HFF-Myc (cell line): ENCODE measurements around the gene CCDC146.
"Not testable (repeated sequence)": the region's sequence is repeated elsewhere in the genome, so short reads cannot be mapped to it uniquely, and the experiment has no call there.

ENCODE experiments used
- DNase-seq: peaks from one replicate; pipeline ENCODE4 v3.0.0-alpha.2; 2011; ENCODE audit warnings: low read depth; ENCODE audit errors: extremely low read depth
- H3K4me3 ChIP-seq: replicated peaks from 2 replicates; pipeline ENCODE4 v1.5.1; 2011; ENCODE audit warnings: low read depth, mild to moderate bottlenecking, control low read depth, low read length

Gene CCDC146

GRCh38 chr7:77121860-77122681 lies at the start of gene CCDC146:
TSS of gene CCDC146 (plus strand) at chr7:77122615. CDS start at chr7:77167669, 45,054 bp downstream.
- H3K4me3 ChIP-seq: peak within 1 kb of the TSS; percentile 67
- DNase-seq: peak; percentile 96

GRCh38 chr7:77074786-77075396 lies 47.5 kb upstream of the CCDC146 start:
- not testable (repeated sequence) for H3K4me3 ChIP-seq, DNase-seq

- DNase-seq, H3K4me3 ChIP-seq: not testable (repeated sequence)
These were observed 45.4 kb upstream of the CCDC146 start for GRCh38 chr7:77077060-77077459.

GRCh38 chr7:77079112-77079511 lies 43.3 kb upstream of the CCDC146 start:
- not testable (repeated sequence) for DNase-seq, H3K4me3 ChIP-seq

GRCh38 chr7:77079624-77080023 lies 42.8 kb upstream of the CCDC146 start:
- not testable (repeated sequence) for H3K4me3 ChIP-seq, DNase-seq

- not testable (repeated sequence) for H3K4me3 ChIP-seq, DNase-seq
These were observed 42.2 kb upstream of the CCDC146 start for GRCh38 chr7:77080236-77080635.

- not testable (repeated sequence) for H3K4me3 ChIP-seq, DNase-seq
These were observed 40.2 kb upstream of the CCDC146 start for GRCh38 chr7:77082192-77082591.

GRCh38 chr7:77092301-77092700 lies 30.1 kb upstream of the CCDC146 start:
- not testable (repeated sequence) for DNase-seq, H3K4me3 ChIP-seq

- not testable (repeated sequence) for DNase-seq, H3K4me3 ChIP-seq
These were observed 21.9 kb upstream of the CCDC146 start for GRCh38 chr7:77100501-77100900.

- H3K4me3 ChIP-seq, DNase-seq: not testable (repeated sequence)
These were observed 21.2 kb upstream of the CCDC146 start for GRCh38 chr7:77101187-77101586.

GRCh38 chr7:77102671-77103070 lies 19.7 kb upstream of the CCDC146 start:
- not testable (repeated sequence) for DNase-seq

GRCh38 chr7:77105904-77106303 lies 16.5 kb upstream of the CCDC146 start:
- not testable (repeated sequence) for DNase-seq, H3K4me3 ChIP-seq

More at GRCh38 chr7:77102671-77103070, 19.7 kb upstream of the CCDC146 start:
- not testable (repeated sequence) for H3K4me3 ChIP-seq

GRCh38 chr7:77107659-77108058 lies 14.8 kb upstream of the CCDC146 start:
- DNase-seq, H3K4me3 ChIP-seq: not testable (repeated sequence)

GRCh38 chr7:77108362-77108761 lies 14.1 kb upstream of the CCDC146 start:
- not testable (repeated sequence) for DNase-seq, H3K4me3 ChIP-seq

- not testable (repeated sequence) for H3K4me3 ChIP-seq, DNase-seq
These were observed 9.6 kb upstream of the CCDC146 start for GRCh38 chr7:77112719-77113306.

- not testable (repeated sequence) for H3K4me3 ChIP-seq, DNase-seq
These were observed 3.1 kb downstream of the CCDC146 start for GRCh38 chr7:77125486-77125885.

- not testable (repeated sequence) for DNase-seq
These were observed 4.6 kb downstream of the CCDC146 start for GRCh38 chr7:77127009-77127408.

GRCh38 chr7:77128582-77129410 lies 6.4 kb downstream of the CCDC146 start:
- H3K4me3 ChIP-seq: not testable (repeated sequence)

More at GRCh38 chr7:77127009-77127408, 4.6 kb downstream of the CCDC146 start:
- not testable (repeated sequence) for H3K4me3 ChIP-seq

More at GRCh38 chr7:77128582-77129410, 6.4 kb downstream of the CCDC146 start:
- not testable (repeated sequence) for DNase-seq
